ENCODE measurements around the gene ZNF219.

GRCh38 chr14:21133901-21134300 is 35.4 kb upstream of the ZNF219 start:
- TF ChIP-seq CTCF (IDR thresholded peaks at IDR 0.05) (no peak), EZH2 (IDR thresholded peaks at IDR 0.05; ENCODE audit: borderline replicate concordance, insufficient read depth, low read depth, low read length, poor library complexity, severe bottlenecking) (no peak)
